IMR-90 (cell line): ENCODE results near the gene KLHL30. TPM values are rescaled to one million over a fixed set of nuclear protein-coding genes. Genes with fewer than 3 reads are reported as not detected.
A peak's percentile ranks its signal among the peaks of the same experiment; 100 is the strongest.

Experiments
- ATAC-seq: fragments of 200-7000 bp; cut with Tn5 transposase; 2 replicates; pipeline ENCODE4 v1.9.1; 2020; ENCODE audit warnings: low read depth, mild to moderate bottlenecking, moderate library complexity
- BruUV-seq: library from RNA; stranded (reverse); fragments of 400-500 nt; replicated peaks from 2 replicates; lab custom pipeline; 2021; lab: Mats Ljungman, UMichigan
- CTCF ChIA-PET: fragments of 300-600 bp; formaldehyde crosslinking; extraction: SDS; loops from one replicate; lab custom pipeline; 2021; ENCODE audit warnings: antibody characterized with exemption; lab: Yijun Ruan, JAX
- POLR2A ChIA-PET: fragments of 300-600 bp; sonication (Branson Sonifier 250); formaldehyde crosslinking; loops from one replicate; lab custom pipeline; 2022; ENCODE audit warnings: antibody characterized with exemption; ENCODE audit not compliant: unreplicated experiment; lab: Charles Lee
- DNase-seq: peaks from one replicate; pipeline ENCODE4 v3.0.0; 2013
- H2AFZ ChIP-seq: replicated peaks from 2 replicates; pipeline ENCODE3; 2013; ENCODE audit warnings: low read length, mild to moderate bottlenecking; ENCODE audit not compliant: poor library complexity
- H2AK5ac ChIP-seq: 2 replicates; pipeline ENCODE4 v1.6.1; 2013; ENCODE audit warnings: low read depth, low read length, inconsistent platforms
- H2AK9ac ChIP-seq: replicated peaks from 2 replicates; pipeline ENCODE3; 2013; ENCODE audit warnings: mild to moderate bottlenecking, low read depth, low read length, moderate library complexity; ENCODE audit not compliant: poor library complexity
- H2BK120ac ChIP-seq: 2 replicates; pipeline ENCODE4 v1.6.1; 2013; ENCODE audit warnings: low read depth, low read length, inconsistent platforms
- H2BK15ac ChIP-seq: 3 replicates; pipeline ENCODE4 v1.6.1; 2013; ENCODE audit warnings: low read depth, low read length, inconsistent platforms
- H2BK20ac ChIP-seq: 2 replicates; pipeline ENCODE4 v1.6.1; 2013; ENCODE audit warnings: low read depth, mild to moderate bottlenecking, inconsistent platforms, low read length, moderate library complexity
- H2BK5ac ChIP-seq: 2 replicates; pipeline ENCODE4 v1.6.1; 2013; ENCODE audit warnings: mild to moderate bottlenecking, low read depth, low read length, inconsistent platforms; ENCODE audit not compliant: poor library complexity, severe bottlenecking
- H3K14ac ChIP-seq: replicated peaks from 2 replicates; pipeline ENCODE4 v1.6.1; 2013; ENCODE audit warnings: low read depth, low read length, inconsistent platforms
- H3K18ac ChIP-seq: 2 replicates; pipeline ENCODE4 v1.6.1; 2013; ENCODE audit warnings: low read depth, low read length, control low read depth
- H3K23ac ChIP-seq: 2 replicates; pipeline ENCODE4 v1.6.1; 2013; ENCODE audit warnings: low read depth, low read length, inconsistent platforms
- H3K27ac ChIP-seq: 2 replicates; pipeline ENCODE4 v1.5.1; 2013; ENCODE audit warnings: mild to moderate bottlenecking, control low read depth, low read length; ENCODE audit not compliant: insufficient read depth
- H3K27me3 ChIP-seq: 2 replicates; pipeline ENCODE4 v1.6.1; 2013; ENCODE audit warnings: low read length; ENCODE audit not compliant: control insufficient read depth, insufficient read depth
- H3K36me3 ChIP-seq: 2 replicates; pipeline ENCODE4 v1.6.1; 2013; ENCODE audit warnings: low read length, mixed read lengths; ENCODE audit not compliant: control insufficient read depth, insufficient read depth
- H3K4ac ChIP-seq: 2 replicates; pipeline ENCODE4 v1.6.1; 2013; ENCODE audit warnings: low read depth, low read length, inconsistent platforms
- H3K4me1 ChIP-seq: 2 replicates; pipeline ENCODE4 v1.6.1; 2013; ENCODE audit warnings: low read length, mixed read lengths; ENCODE audit not compliant: control insufficient read depth, insufficient read depth
- H3K4me2 ChIP-seq: 2 replicates; pipeline ENCODE4 v1.6.1; 2013; ENCODE audit warnings: low read depth, mild to moderate bottlenecking, control low read depth, low read length, moderate library complexity
- H3K4me3 ChIP-seq: 2 replicates; pipeline ENCODE4 v1.5.1; 2013; ENCODE audit warnings: low read depth, mild to moderate bottlenecking, control low read depth, low read length, moderate library complexity; ENCODE audit not compliant: insufficient read depth
- H3K56ac ChIP-seq: 2 replicates; pipeline ENCODE4 v1.6.1; 2013; ENCODE audit warnings: low read length, inconsistent platforms; ENCODE audit not compliant: insufficient read depth; ENCODE audit errors: extremely low read depth
- H3K79me1 ChIP-seq, 2 experiments: 2 replicates each; pipeline ENCODE4 v1.6.1; 2013; ENCODE audit warnings: low read length in 2 of 2, inconsistent platforms in 1 of 2, low read depth in 1 of 2
- H3K9ac ChIP-seq: 2 replicates; pipeline ENCODE4 v1.6.1; 2013; ENCODE audit warnings: low read depth, low read length, control low read depth
- H3K9me1 ChIP-seq: 2 replicates; pipeline ENCODE4 v1.6.1; 2013; ENCODE audit warnings: low read length, inconsistent platforms; ENCODE audit not compliant: insufficient read depth
- H3K9me3 ChIP-seq: 2 replicates; pipeline ENCODE4 v1.6.1; 2013; ENCODE audit warnings: low read length; ENCODE audit not compliant: control insufficient read depth, insufficient read depth
- H4K20me1 ChIP-seq: 2 replicates; pipeline ENCODE4 v1.6.1; 2013; ENCODE audit warnings: low read length, inconsistent platforms; ENCODE audit not compliant: insufficient read depth
- H4K5ac ChIP-seq: 2 replicates; pipeline ENCODE4 v1.6.1; 2013; ENCODE audit warnings: mild to moderate bottlenecking, low read depth, low read length, control low read depth
- H4K8ac ChIP-seq, 2 experiments: 2 replicates each; pipeline ENCODE4 v1.6.1; 2013; ENCODE audit warnings: low read depth in 2 of 2, low read length in 2 of 2, control low read depth in 1 of 2, inconsistent platforms in 1 of 2
- H4K91ac ChIP-seq: 2 replicates; pipeline ENCODE4 v1.6.1; 2013; ENCODE audit warnings: low read depth, low read length, inconsistent platforms; ENCODE audit not compliant: insufficient read depth
- CEBPB ChIP-seq: IDR thresholded peaks from 2 replicates; pipeline ENCODE4 v1.6.1; 2012; ENCODE audit warnings: low read depth, low read length, improper control_type of control experiment
- CHD1 ChIP-seq: IDR thresholded peaks from 2 replicates; pipeline ENCODE4 v1.6.1; 2012; ENCODE audit warnings: low read depth, low read length, improper control_type of control experiment
- CTCF ChIP-seq: conservative IDR thresholded peaks from 2 replicates; pipeline ENCODE4 v1.5.1; 2012; ENCODE audit warnings: mild to moderate bottlenecking, low read depth, low read length, improper control_type of control experiment
- ELK1 ChIP-seq: fragments of 150-350 bp; IDR thresholded peaks from 2 replicates; pipeline ENCODE4 v1.6.1; 2016; ENCODE audit warnings: low read depth, mild to moderate bottlenecking, low read length, moderate library complexity, borderline replicate concordance
- MXI1 ChIP-seq: IDR thresholded peaks from 2 replicates; pipeline ENCODE4 v1.6.1; 2012; ENCODE audit warnings: low read depth, mild to moderate bottlenecking, low read length, moderate library complexity, borderline replicate concordance
- POLR2A ChIP-seq: IDR thresholded peaks from 2 replicates; pipeline ENCODE4 v1.6.1; 2012; ENCODE audit warnings: mild to moderate bottlenecking, low read depth, low read length
- RCOR1 ChIP-seq: IDR thresholded peaks from 2 replicates; pipeline ENCODE4 v1.6.1; 2012; ENCODE audit warnings: mild to moderate bottlenecking, low read length, improper control_type of control experiment; ENCODE audit not compliant: insufficient replicate concordance
- RFX5 ChIP-seq: IDR thresholded peaks from 2 replicates; pipeline ENCODE4 v1.8.0; 2012; ENCODE audit warnings: low read depth, mild to moderate bottlenecking, low read length, moderate library complexity
- SMC3 ChIP-seq: fragments of 150-350 bp; IDR thresholded peaks from 2 replicates; pipeline ENCODE4 v1.6.1; 2016; ENCODE audit warnings: low read depth, mild to moderate bottlenecking, antibody characterized with exemption, low read length, moderate library complexity
- USF2 ChIP-seq: fragments of 150-350 bp; IDR thresholded peaks from 2 replicates; pipeline ENCODE4 v1.6.1; 2017; ENCODE audit warnings: mild to moderate bottlenecking, antibody characterized with exemption, low read length, low read depth
- WGBS, 2 experiments: methylation state at CpG; one replicate each; pipeline versions ENCODE4 v1.1.5 to v1.1.7; 2013; ENCODE audit warnings: missing lambda C conversion rate in 2 of 2; ENCODE audit not compliant: insufficient read length in 1 of 2; ENCODE audit errors: extremely low coverage in 2 of 2; 5-methylcytosine and 5-hydroxymethylcytosine counted together
- dilution Hi-C: fragments of 300-500 bp; cut with HindIII; formaldehyde crosslinking; loops from one replicate; pipeline ENCODE4 v1.14.3; 2018; ENCODE audit warnings: low sequenced_read_pairs; ENCODE audit not compliant: unreplicated experiment
- in situ Hi-C: fragments of 300-500 bp; cut with MboI; formaldehyde crosslinking; loops from 3 replicates; pipeline ENCODE4 v1.14.3; 2019; ENCODE audit warnings: low sequenced_read_pairs, inconsistent platforms, mixed read lengths
- intact Hi-C: fragments of 100-400 bp; cut with micrococcal nuclease; formaldehyde crosslinking; loops from 2 replicates; pipeline ENCODE4 v1.10.0; 2022
- polyA plus RNA-seq, 3 experiments: library from polyadenylated mRNA; depleted of rRNA; stranded (reverse); fragments of >200 nt; gene quantifications; 2 replicates each; pipeline ENCODE4 v1.2.3, GENCODE V29; 2012; ENCODE audit warnings: low replicate concordance in 1 of 3
- total RNA-seq: library from RNA; depleted of rRNA; stranded (reverse); fragments of >200 nt; gene quantifications from 2 replicates; pipeline ENCODE4 v1.2.3, GENCODE V29; 2012

KLHL30 gene
- total and polyA plus RNA-seq, 2 of the 4 experiments (the other 2 are of a cell fraction) = under 0.01 to 0.03 TPM

GRCh38 chr2:238167761-238168160 is 29.3 kb downstream of the KLHL30 start:
- Histone ChIP-seq H3K4me2 (no peak overlapping the region), H2BK5ac (peak overlapping the region; percentile 96), H2BK120ac (peak overlapping the region; percentile 95), H4K91ac (peak overlapping the region; percentile 96), H4K8ac (peak overlapping the region; percentile 51 to 87; a peak in 3 of 4 replicates), H3K36me3 (peaks cover 26% of the 10 kb centered on the region), H3K9ac (no peak overlapping the region), H3K79me1 (peaks cover 3 to 27% of the 10 kb centered on the region in 2 experiments; a peak in 3 of 4 replicates), H3K14ac (peak overlapping the region; percentile 94), H2BK20ac (peak overlapping the region; percentile 92), H3K18ac (peak overlapping the region; percentile 88), H2AK5ac (peak overlapping the region; percentile 98), H2AK9ac (peak overlapping the region; percentile 67), H2AFZ (peak overlapping the region; percentile 52), H3K4me3 (no peak overlapping the region), H3K4ac (peak overlapping the region; percentile 97), H4K5ac (peak overlapping the region; percentile 92), H3K9me3 (no peaks in the 10 kb centered on the region), H3K4me1 (peaks cover 35% of the 10 kb centered on the region), H3K9me1 (peaks cover 33% of the 10 kb centered on the region), H2BK15ac (peak overlapping the region; percentile 97; the same call in 1 of the 3 replicates), H4K20me1 (peaks cover 8% of the 10 kb centered on the region), H3K56ac (peak overlapping the region; percentile 1; the same call in 1 of the 2 replicates), H3K23ac (peak overlapping the region; percentile 44; the same call in 1 of the 2 replicates), H3K27me3 (peaks cover 2% of the 10 kb centered on the region; the same call in 1 of the 2 replicates), H3K27ac (peak overlapping the region; percentile 90)
- dilution Hi-C loops (no loop called here), intact Hi-C loops (no loop called here), in situ Hi-C loops (no loop called here)
- 85% methylated on average over 6 of the region's 8 CpGs; no CpG with 5 or more reads in 1 of the 2 experiments for WGBS, 2 experiments
- BruUV-seq = no TSS peak
- CTCF ChIA-PET = no interaction called here
- POLR2A ChIA-PET = no interaction called here
- ATAC-seq (no peak), DNase-seq (peak; percentile 43)
- no peak for TF ChIP-seq CTCF
- TF ChIP-seq CHD1 = no peak
- no peak for TF ChIP-seq ELK1
- TF ChIP-seq USF2 = no peak
- TF ChIP-seq CEBPB = no peak
- TF ChIP-seq RCOR1 = no peak
- no peak for TF ChIP-seq MXI1
- no peak for TF ChIP-seq SMC3
- no peak for TF ChIP-seq RFX5
- TF ChIP-seq POLR2A = no peak
